HTERT RPE-1 (cell line): ENCODE results near the gene MOV10.

Experiments used
- in situ Hi-C: fragments of 300-500 bp; cut with MboI; formaldehyde crosslinking; loops from 4 replicates; pipeline ENCODE4 v1.14.3; 2020; ENCODE audit warnings: low sequenced_read_pairs

The MOV10 gene

DNA sequence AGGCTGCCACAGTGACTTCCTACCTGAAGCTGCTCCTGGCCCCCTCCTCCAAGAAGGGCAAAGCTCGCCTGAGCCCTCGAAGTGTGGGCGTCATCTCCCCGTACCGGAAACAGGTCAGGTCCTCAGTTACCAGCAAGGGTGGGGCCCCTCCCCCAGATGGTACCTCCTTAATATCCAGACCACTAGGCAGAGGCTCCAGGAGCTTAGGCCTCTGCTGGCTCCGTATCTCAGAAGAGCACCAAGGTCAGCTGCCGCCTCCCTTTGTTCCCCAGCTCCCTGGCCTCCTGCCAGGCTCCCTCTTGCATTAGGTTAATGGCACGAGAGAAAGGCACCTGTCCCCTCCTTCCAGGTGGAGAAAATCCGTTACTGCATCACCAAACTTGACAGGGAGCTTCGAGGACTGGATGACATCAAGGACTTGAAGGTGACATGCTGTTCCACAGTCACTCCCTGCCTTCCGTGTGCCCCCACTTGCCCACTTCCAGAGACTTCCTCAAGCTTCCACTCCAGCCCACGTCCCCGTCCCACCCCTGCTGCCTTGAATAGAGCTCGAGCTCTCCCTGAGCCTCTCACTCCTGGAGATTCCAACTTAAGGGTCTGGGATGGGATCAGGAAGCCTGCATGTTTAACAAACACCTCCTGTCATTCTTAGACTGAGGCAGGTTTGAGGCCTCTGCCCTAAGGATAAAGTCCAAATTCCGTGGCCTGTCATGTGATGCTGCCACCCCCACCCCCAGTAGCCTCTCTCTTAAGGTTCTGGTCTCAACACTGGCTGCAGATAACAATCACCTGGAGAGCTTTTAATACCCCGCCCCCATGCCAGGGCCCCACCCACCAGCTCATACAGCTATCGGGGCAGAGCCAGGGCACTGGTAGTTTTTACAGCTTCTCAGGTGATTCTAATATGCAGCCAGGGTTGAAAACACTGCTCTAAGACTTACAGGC lies 24.2 kb downstream of the MOV10 start:
- in situ Hi-C loops, result no loop called here

DNA sequence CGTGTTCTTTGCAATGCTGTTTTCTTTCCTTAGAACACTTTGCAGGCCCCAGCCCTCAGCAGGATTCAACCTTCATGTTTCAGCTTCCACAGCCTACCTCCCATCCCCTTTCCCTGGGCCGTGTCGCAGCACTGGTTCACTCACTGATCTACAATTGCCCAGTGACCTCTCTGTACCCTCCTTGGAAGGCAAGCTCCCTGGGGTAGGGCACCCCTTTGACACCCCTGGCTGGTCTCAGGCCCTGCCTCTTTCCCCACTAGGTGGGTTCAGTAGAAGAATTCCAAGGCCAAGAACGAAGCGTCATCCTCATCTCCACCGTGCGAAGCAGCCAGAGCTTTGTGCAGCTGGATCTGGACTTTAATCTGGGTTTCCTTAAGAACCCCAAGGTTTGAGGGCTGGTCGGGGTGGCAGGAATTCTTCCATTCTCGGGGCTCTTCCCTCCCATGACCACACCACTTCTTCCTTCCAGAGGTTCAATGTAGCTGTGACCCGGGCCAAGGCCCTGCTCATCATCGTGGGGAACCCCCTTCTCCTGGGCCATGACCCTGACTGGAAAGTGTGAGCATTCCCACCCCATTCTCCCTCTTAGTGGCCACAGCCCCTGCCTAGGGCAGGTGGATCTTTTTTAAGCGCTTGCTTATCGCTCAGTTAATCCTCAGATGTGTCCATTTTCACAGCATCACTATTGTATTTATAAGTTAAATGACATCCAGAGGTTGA lies 25.1 kb downstream of the MOV10 start:
- in situ Hi-C loops, result no loop called here

DNA sequence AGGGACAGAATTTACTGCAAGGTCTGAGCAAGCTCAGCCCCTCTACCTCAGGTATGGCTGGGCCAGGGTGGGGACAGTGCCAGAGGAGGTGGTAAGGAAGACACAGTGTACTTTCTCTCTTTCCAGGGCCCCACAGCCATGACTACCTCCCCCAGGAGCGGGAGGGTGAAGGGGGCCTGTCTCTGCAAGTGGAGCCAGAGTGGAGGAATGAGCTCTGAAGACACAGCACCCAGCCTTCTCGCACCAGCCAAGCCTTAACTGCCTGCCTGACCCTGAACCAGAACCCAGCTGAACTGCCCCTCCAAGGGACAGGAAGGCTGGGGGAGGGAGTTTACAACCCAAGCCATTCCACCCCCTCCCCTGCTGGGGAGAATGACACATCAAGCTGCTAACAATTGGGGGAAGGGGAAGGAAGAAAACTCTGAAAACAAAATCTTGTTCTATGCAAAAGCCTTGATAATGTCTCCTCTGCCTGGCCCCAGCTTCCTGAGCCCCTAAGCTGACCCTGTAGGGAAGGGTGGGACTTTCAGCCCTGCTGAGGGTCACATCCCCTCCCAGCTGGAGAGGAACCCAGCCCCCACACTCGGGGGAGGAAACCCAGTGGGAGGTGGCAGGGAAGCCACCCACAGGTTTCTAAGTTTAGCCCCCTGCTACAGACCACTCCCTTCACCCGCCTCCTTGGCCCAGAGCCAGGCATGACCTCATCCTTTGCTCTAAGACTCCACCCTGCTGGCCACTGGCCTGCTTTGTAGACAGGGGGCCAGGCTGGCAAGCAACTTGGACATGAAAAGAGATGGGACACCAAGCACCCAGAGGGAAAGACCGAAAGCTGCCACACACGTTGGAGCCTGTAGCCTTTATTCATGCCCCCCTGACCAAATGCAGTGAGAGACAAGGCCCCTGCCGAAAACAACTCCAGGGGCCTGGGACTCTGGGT lies 26.1 kb downstream of the MOV10 start:
- in situ Hi-C loops, result no loop called here

DNA sequence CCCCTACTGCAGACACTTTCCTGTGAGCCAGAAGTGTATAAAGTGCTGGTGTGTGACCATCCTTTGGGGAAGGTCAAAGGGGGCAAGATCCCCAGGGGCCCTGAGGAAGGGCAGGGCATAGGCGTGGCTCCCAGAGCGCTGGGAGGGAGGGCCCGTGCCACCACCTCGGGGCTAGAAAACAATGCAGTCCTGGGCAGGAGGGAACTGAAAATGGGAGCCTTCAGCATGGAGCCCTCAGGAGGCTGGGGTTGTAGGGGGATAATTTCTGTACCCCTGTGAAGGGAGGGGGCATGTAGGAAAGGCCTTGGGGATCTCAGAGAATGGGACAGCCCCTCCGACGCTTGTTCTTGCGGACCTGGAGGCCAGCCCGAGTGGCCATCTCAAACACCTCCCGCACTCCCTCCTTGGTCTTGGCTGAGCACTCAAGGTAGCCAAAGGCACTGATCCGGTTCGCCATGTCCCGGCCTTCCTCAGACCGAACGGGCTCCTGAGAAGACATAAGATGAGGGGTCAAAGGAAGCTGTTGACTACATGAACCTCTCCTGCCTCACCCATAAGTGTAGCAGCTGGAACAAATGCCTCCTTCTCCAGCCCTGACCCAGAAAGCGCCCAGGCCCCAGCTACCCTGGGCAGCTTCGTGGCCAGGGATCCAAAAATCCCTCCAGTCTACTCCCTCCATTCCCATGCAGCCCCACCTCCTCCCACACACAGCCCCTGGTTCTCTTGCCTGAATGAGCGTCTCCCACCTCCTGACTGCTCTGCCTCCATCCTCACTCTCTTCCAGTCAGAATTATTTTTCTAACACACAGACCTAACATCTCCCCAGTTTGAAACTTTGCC lies 27.0 kb downstream of the MOV10 start:
- in situ Hi-C loops, result no loop called here

DNA sequence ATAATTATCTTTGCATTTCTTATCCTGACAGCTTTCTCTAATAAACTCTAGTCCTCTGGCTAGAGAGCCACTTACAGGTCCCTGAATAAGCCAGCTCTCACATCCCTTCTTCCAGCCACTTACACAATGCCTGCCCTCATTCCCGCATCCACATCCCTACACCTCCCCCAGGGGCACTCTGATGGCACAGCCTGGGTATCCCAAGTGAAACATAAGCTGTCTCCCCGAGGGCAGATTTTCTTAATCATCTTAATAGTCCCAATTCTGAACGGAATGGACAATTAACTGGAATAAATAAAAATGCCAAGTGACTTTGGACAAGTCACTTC lies 27.6 kb downstream of the MOV10 start:
- in situ Hi-C loops, result no loop called here

DNA sequence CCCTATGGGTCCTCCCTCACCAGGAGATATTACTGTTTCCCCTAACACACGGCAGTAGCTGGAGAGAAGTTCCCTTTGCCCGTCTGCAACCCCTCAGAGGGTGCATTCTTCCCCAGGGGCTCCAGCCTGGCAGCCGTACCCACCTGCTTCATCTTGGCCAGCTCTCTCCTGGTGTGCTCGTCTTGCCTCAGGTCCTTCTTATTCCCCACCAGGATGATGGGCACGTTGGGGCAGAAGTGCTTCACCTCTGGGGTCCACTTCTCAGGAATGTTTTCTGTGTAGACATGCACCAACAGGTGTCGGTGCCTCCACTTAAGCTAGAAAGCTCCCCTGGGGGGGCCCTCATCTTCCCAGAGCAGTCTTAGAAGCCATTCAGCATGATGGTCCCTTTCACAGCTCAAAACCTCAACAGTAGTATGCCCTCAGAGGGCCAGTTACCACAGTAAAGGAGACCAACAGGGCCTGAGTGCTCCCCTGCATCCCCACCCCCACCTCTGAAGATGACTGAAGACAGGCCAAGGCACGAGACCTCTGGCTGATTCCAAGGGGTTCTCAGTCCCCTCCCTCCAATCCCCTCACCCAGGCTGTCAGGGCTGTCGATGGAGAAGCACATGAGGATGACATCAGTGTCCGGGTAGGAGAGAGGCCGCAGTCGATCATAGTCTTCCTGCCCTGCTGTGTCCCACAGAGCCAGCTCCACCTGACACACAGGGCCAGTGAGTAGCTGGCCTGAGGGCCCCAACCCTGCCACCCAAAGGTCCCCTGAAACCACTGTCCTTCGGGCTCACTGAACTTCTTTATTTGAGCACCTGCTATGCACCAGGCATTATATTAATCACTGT lies 28.2 kb downstream of the MOV10 start:
- in situ Hi-C loops, result no loop called here

DNA sequence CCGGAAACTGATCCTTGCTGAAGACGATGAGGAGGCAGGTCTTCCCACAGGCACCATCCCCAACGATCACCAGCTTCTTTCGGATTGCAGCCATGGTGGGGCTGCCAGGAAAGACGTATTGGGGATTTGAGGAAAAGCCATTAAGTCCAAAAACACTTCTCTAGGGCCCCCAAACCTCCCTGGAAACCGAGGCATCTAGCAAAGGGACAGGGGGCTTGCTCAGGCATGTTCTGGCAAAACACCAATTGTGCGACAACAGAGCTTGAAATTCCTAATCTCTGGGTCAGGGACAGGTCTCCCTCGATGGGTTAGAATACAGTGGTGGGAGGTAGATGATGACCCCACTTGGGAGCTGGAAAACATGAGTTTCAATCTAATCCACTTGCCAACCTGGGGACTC lies 29.2 kb downstream of the MOV10 start:
- in situ Hi-C loops, result no loop called here

DNA sequence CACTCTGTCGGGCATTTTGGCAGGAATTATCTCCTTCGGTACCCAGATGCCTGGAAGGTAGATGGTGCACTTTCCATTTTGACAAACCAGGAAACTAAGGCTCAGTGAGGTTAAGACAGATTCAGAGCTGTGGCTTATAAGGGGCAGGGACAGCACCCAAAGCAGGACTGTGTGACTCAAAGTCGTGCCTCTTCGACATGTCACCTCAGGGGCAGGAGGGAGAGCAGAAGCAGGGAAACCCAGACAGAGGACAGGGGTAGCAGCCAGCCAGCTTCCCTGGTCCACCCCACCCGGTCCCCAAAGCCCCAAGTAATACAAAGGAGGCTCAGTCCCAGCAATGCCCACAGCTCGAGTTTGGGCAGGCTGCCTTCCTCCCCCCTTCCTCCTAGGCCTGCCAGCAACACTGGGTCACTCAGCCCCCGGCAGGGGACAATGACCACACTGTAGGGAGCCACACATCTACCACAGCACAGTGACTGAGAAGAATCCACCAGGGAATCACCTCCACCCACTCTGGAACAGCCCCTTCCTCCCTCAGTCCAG lies 30.0 kb downstream of the MOV10 start:
- in situ Hi-C loops, result no loop called here

DNA sequence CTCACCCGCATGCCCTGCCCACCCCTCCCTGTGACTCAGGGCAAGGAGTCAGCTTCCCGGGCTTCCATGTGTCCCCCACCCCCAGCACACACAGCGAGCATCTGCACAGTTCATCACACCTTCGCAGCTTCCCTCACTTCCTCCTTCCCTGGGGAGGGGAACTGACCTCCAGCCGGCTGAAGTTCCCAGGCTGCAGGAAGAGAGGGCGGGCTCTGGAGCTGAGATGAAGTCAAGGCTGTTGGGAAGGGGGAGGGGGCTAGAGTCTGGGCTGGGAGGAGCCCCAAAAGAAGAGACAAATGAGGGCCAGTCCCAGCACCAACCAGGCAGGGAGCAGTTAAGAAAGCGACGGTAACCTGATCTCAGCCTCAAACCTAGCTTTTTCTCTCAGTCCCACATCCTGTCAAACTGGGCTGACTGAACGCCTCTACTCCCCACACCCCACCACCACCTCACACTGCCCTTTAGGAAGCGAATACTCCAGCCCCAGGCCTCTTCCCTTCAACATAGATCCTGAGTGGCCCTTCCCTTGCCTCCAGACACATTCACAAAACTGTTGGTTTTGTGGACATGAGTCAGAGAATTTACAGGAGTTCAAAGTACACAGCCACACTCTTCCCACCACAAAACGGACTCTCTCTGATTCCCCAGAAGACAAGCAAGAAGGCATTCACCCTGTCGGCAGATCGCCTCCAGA lies 30.6 kb downstream of the MOV10 start:
- in situ Hi-C loops, result no loop called here

DNA sequence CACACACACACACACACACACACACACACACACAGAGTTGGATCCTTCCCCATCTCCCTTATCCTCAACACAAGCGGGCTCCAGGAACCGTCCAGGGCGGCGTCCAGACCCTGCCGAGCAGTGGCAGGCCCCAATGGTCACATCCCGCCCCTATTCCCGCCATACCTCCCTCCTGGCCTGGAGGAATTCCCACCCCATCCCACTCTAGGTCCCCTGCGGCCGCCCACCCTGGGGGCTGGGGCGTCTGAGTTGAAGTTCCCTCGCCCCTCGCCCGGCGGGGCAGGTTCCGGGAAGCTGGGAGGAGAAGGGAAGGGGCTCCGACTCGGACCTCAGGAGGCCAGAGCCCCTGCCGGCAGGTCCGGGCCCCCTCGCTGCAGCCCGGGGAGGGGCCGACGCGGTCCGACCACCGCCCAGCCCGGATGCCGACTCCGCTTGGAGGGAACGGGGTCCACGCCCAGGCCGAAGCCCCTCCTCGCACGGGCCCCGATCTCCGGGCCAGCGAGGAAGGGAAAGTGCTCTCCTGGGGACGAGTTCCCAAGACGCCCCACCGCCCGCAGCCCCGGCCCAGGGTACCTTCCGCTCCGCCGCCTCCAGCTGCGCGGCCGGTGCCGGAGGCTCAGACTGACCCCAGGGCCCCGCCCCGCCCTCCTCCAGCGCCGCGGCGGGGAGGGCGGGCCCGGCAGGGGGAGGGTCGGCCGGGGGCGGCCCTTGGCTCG lies 32.2 kb downstream of the MOV10 start, which contains the start of gene RHOC:
Gene RHOC (minus strand): TSS at position 623 of the 716 bp plus-strand sequence. CDS start 3,328 bp downstream, outside the sequence.
- in situ Hi-C loops, result no loop called here

DNA sequence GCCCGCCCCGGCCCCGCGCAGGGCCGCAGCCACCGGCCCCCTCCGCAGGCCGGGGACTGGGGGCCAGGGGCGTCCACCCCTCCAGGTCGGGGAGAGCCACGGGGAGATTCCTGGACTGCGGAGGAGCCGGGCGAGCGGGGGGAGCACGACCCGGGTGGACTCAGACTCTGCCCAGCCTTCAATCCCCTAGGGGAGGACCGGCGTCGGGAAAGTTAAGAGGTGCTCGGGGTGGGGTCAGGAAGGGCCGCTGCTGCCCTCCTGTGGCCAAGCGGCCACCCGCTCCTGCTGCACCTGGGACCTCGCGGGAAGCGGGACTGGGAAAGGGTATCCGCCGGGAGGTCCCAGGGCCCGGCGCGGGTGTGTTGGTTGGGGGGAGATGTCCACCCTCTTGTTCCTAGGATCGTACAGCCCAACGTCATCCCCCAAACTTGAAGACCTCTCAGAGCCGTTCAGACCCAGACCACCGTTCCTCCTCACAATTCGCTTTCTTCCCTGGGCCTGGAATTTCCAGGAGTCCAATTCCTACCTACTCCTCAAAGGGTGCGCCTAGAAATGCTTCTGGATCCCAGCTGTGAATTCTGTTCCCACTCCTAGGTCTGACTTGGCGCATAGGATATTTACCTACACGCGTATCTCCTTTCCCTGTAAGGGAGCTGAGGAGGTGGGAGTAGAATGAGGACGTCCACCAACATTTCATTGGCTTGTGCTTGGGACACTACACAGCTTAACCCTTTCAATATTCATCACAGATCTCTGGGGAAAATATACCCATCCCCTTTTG lies 33.0 kb downstream of the MOV10 start:
- in situ Hi-C loops, result no loop called here

DNA sequence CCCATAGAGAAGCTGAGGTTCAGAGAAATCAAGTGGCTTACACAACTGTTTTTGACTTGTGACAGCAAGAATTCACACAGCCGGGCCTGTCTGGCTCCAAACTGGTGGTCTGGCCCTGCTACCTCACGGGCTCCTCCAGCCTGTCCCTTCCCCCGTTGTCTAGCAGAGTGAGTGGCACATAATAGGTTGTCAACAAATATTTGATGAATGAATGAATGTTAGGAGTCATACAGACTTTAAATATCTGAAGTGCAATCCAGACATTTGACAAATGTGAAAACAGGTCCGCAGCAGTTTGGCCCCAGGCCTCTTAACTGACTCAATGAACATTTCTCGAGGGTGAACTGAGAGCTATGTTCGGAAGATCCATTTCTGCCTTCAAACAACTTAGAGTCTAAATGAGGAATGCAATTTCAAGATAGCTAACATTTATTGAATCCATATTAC lies 33.6 kb downstream of the MOV10 start:
- in situ Hi-C loops, result no loop called here

DNA sequence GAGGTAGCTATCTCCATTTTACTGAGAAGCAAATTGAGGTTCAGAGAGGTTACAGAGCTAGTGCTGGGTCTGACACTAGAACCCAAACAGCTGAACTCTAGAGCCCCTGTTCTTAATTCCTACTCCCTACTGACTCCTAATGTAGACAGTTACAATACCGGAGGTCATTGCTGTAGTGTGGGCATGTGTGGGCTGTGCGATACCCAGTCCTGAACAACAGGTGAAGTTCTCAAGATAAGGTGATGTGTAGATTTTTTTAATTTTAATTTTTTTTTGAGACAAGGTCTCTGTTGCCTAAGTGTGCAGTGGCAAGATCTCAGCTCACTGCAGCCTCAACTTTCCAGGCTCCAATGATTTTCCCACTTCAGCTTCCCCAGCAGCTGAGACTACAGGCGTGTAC lies 34.0 kb downstream of the MOV10 start:
- in situ Hi-C loops, result no loop called here

DNA sequence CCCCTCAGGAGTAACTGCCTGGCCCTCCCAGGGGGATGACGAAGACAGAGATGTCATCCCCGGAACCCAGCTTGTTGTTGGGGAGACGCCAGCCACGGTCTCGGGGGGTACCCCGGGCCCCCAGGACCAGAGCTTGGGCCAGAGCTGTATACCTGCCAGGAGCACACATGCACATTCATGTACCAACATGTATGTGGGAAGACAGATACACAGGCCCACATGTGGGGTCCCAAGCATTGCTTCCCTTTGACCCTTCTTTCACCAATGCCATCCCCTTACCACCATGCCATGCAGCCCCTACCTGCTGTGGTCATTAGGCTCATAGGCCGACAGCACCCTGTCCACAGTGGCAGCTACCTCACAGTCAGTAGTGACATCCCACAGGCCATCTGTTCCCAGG lies 35.7 kb downstream of the MOV10 start:
- in situ Hi-C loops, result no loop called here

DNA sequence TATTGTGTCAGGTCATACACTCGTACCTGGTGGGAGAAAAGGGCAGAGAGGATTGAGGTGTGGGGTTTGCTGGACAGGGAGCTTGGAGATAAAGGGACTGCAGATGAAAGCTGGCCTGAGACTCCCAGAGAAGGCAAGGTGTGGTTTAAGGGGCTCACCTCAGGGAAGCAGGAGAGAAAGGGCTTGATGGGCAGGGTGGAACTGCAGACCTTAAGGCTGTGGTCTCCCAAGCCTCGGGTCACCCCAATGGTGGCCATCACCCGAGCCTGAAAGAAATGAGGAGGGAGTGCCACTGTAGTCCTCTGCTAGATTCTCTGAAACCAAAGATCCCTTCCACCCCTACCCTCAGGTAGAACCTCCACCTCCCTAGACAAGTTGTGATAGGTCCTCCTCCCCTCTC lies 36.1 kb downstream of the MOV10 start:
- in situ Hi-C loops, result no loop called here

DNA sequence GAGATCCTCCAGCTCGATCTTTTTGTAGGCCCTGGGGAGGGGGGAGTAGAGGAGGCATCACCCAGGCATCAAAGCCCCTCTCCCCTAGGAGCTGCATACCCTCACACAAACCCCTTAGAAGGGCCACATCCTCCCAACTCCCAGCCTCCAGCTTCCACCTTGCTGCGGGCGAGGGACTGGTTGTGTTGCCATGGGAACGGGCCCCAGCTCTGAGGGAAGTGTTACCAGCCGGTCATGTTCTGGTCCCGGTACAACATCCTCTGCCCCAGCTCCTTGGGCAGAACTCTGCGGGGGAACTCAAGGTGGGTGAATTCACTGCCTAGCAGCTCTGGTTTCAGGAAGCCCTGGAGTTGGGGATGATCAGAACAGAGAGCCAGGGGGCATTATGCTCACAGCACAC lies 36.6 kb downstream of the MOV10 start:
- in situ Hi-C loops, result no loop called here

DNA sequence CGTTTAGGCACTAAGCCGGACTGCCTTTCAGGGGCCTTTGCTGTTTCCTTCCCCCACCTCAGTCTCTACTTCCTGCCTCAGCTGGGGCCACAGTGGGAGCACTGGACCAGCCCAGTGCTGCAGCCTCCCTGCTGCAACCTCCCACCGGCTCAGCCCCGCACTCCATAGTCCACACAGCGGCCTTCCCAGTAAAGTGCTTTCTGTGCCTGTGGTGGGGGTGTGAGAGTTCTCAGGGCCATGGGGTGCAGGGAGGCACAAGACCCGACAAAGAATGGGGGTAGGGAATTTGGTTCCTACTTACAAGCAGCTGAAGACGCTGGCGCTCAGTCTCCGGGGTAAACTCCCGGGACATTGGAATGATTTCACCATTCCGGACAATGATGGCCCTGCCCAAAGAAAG lies 37.2 kb downstream of the MOV10 start:
- in situ Hi-C loops, result no loop called here
